ENCODE data around the gene PLOD3.

The PLOD3 gene

GRCh38 chr7:101179713-101180112 is 37.7 kb downstream of the PLOD3 start:
- peaks cover 7% of the 10 kb centered on the region for H3K4me1 ChIP-seq (ENCODE audit: low read length)
- H3K9ac ChIP-seq (ENCODE audit: low read length), result no peak overlapping the region
- no peaks in the 10 kb centered on the region for H3K79me2 ChIP-seq (ENCODE audit: low read length)
- no peak overlapping the region for H3K4me3 ChIP-seq (ENCODE audit: low read length)
- no peak for TF ChIP-seq CTCF (IDR thresholded peaks at IDR 0.05; ENCODE audit: low read depth, low read length)
- H3K9me3 ChIP-seq (ENCODE audit: insufficient read depth, low read length), result no peaks in the 10 kb centered on the region
- no peaks in the 10 kb centered on the region for H4K20me1 ChIP-seq (ENCODE audit: insufficient read depth, low read length)
- H3K4me2 ChIP-seq (ENCODE audit: low read length), result no peak overlapping the region
- no peaks in the 10 kb centered on the region for H3K36me3 ChIP-seq (replicated peaks; ENCODE audit: low read depth, low read length)
- peaks cover 3% of the 10 kb centered on the region; the same call in 1 of the 2 replicates for H3K27me3 ChIP-seq (ENCODE audit: low read depth, low read length)
- H3K27ac ChIP-seq (ENCODE audit: low read length), result no peak overlapping the region
- no peak overlapping the region for H2AFZ ChIP-seq (ENCODE audit: low read depth, low read length)

- Histone ChIP-seq H2AFZ (ENCODE audit: low read depth, low read length) (no peak overlapping the region), H3K4me3 (ENCODE audit: low read length) (no peak overlapping the region), H4K20me1 (ENCODE audit: insufficient read depth, low read length) (no peaks in the 10 kb centered on the region), H3K4me1 (ENCODE audit: low read length) (peaks cover 7% of the 10 kb centered on the region), H3K27ac (ENCODE audit: low read length) (no peak overlapping the region), H3K79me2 (ENCODE audit: low read length) (no peaks in the 10 kb centered on the region), H3K9ac (ENCODE audit: low read length) (no peak overlapping the region), H3K27me3 (ENCODE audit: low read depth, low read length) (peaks cover 3% of the 10 kb centered on the region; the same call in 1 of the 2 replicates), H3K9me3 (ENCODE audit: insufficient read depth, low read length) (no peaks in the 10 kb centered on the region), H3K4me2 (ENCODE audit: low read length) (no peak overlapping the region), H3K36me3 (replicated peaks; ENCODE audit: low read depth, low read length) (no peaks in the 10 kb centered on the region)
- TF ChIP-seq CTCF (IDR thresholded peaks at IDR 0.05; ENCODE audit: low read depth, low read length), result no peak
- no peak for TF ChIP-seq EZH2phosphoT487 (IDR thresholded peaks at IDR 0.05; ENCODE audit: low read depth)
These were observed 38.3 kb downstream of the PLOD3 start for GRCh38 chr7:101179117-101179516.

- Histone ChIP-seq H3K9ac (ENCODE audit: low read length) (no peak overlapping the region), H2AFZ (ENCODE audit: low read depth, low read length) (no peak overlapping the region), H3K4me1 (ENCODE audit: low read length) (peaks cover 6% of the 10 kb centered on the region), H3K4me3 (ENCODE audit: low read length) (no peak overlapping the region), H3K27ac (ENCODE audit: low read length) (no peak overlapping the region), H4K20me1 (ENCODE audit: insufficient read depth, low read length) (no peaks in the 10 kb centered on the region), H3K27me3 (ENCODE audit: low read depth, low read length) (peaks cover 3% of the 10 kb centered on the region; the same call in 1 of the 2 replicates), H3K4me2 (ENCODE audit: low read length) (no peak overlapping the region), H3K9me3 (ENCODE audit: insufficient read depth, low read length) (no peaks in the 10 kb centered on the region), H3K36me3 (replicated peaks; ENCODE audit: low read depth, low read length) (no peaks in the 10 kb centered on the region), H3K79me2 (ENCODE audit: low read length) (no peaks in the 10 kb centered on the region)
- TF ChIP-seq CTCF (IDR thresholded peaks at IDR 0.05; ENCODE audit: low read depth, low read length), result no peak
These were observed 39.7 kb downstream of the PLOD3 start for GRCh38 chr7:101177644-101178043.

- no peaks in the 10 kb centered on the region for H3K4me1 ChIP-seq (ENCODE audit: low read length)
- no peak overlapping the region for H3K9ac ChIP-seq (ENCODE audit: low read length)
- TF ChIP-seq CTCF (IDR thresholded peaks at IDR 0.05; ENCODE audit: low read depth, low read length), result no peak
- no peak for TF ChIP-seq EZH2phosphoT487 (IDR thresholded peaks at IDR 0.05; ENCODE audit: low read depth)
- H4K20me1 ChIP-seq (ENCODE audit: insufficient read depth, low read length), result no peaks in the 10 kb centered on the region
- peaks cover 13% of the 10 kb centered on the region for H3K27me3 ChIP-seq (ENCODE audit: low read depth, low read length)
- H3K4me2 ChIP-seq (ENCODE audit: low read length), result no peak overlapping the region
- H2AFZ ChIP-seq (ENCODE audit: low read depth, low read length), result no peak overlapping the region
- no peaks in the 10 kb centered on the region for H3K9me3 ChIP-seq (ENCODE audit: insufficient read depth, low read length)
- no peaks in the 10 kb centered on the region for H3K36me3 ChIP-seq (replicated peaks; ENCODE audit: low read depth, low read length)
- no peak overlapping the region for H3K27ac ChIP-seq (ENCODE audit: low read length)
- H3K4me3 ChIP-seq (ENCODE audit: low read length), result no peak overlapping the region
- H3K79me2 ChIP-seq (ENCODE audit: low read length), result no peaks in the 10 kb centered on the region
These were observed 41.7 kb downstream of the PLOD3 start for GRCh38 chr7:101175664-101176063.

All from OCI-LY3 (cell line).